Kidney epithelial cell (primary cell): ENCODE data around the gene CELF2. TPM values are rescaled to one million over a fixed set of nuclear protein-coding genes. Genes with fewer than 3 reads are reported as not detected.

Experiments used
- DNase-seq: peaks from one replicate; pipeline ENCODE4 v3.0.0-alpha.2; 2010; ENCODE audit warnings: low read depth
- H3K27me3 ChIP-seq: 2 replicates; pipeline ENCODE4 v1.6.0; 2011; ENCODE audit warnings: low read length; ENCODE audit not compliant: control insufficient read depth, insufficient read depth
- H3K36me3 ChIP-seq: 2 replicates; pipeline ENCODE4 v1.5.1; 2011; ENCODE audit warnings: low read length; ENCODE audit not compliant: control insufficient read depth, insufficient read depth
- H3K4me3 ChIP-seq: 2 replicates; pipeline ENCODE4 v1.5.1; 2011; ENCODE audit warnings: low read depth, mild to moderate bottlenecking, control low read depth, low read length
- total RNA-seq: library from RNA; depleted of rRNA; stranded (reverse); fragments of >200 nt; gene quantifications from 2 replicates; pipeline ENCODE4 v1.2.3, GENCODE V29; 2015
- TF ChIP-seq, protein P1 (sequence below): IDR thresholded peaks from 2 replicates; pipeline ENCODE4 v1.5.1; 2011; ENCODE audit warnings: mild to moderate bottlenecking, moderate library complexity, low read length, control low read depth, inconsistent platforms; ENCODE audit not compliant: insufficient read depth, poor library complexity, severe bottlenecking

Gene CELF2
- total RNA-seq, 1 donor from 2014 or later, result 15.2 TPM

- Histone ChIP-seq H3K4me3 (no peak overlapping the region), H3K36me3 (no peaks in the 10 kb centered on the region), H3K27me3 (no peaks in the 10 kb centered on the region)
- TF ChIP-seq, protein P1, sequence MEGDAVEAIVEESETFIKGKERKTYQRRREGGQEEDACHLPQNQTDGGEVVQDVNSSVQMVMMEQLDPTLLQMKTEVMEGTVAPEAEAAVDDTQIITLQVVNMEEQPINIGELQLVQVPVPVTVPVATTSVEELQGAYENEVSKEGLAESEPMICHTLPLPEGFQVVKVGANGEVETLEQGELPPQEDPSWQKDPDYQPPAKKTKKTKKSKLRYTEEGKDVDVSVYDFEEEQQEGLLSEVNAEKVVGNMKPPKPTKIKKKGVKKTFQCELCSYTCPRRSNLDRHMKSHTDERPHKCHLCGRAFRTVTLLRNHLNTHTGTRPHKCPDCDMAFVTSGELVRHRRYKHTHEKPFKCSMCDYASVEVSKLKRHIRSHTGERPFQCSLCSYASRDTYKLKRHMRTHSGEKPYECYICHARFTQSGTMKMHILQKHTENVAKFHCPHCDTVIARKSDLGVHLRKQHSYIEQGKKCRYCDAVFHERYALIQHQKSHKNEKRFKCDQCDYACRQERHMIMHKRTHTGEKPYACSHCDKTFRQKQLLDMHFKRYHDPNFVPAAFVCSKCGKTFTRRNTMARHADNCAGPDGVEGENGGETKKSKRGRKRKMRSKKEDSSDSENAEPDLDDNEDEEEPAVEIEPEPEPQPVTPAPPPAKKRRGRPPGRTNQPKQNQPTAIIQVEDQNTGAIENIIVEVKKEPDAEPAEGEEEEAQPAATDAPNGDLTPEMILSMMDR, result no peak
- no peak for DNase-seq
Measured at GRCh38 chr10:11303361-11304170, 285.9 kb downstream of the CELF2 start.

DNA sequence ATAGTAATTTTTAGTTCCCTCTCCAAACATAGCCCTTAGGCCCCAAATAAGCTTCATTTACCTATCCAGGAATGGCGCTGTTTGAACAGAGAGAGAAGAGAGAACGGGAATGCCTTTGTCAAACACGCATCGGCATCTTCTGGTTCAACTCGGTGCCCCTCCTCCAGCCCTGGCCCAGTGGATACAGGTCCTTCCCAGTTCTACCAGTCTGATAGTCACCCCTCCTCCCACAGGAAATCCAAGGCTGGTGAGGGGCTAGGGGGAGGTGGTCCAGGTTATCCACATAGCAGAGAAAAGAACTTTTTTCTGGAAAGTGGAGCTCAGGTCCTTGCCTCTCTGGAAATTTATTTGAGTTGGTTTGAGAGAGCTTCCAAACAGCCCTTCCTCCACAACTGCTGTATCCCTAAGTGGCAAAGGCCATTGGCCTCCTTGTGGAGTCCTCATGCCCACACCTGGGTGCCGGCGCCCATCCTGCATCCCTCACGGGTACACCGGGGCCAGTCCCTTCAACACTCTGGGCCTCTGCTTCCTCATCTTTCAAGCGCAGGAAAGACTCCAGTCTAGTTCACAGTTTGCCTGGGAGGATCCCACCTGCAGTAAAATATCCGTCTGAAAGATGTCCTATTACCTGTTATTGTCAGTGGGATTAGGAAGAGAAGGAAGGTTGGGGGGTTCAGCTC is 287.4 kb downstream of the CELF2 start:
- Histone ChIP-seq H3K27me3 (no peaks in the 10 kb centered on the region), H3K4me3 (no peak overlapping the region), H3K36me3 (no peaks in the 10 kb centered on the region)
- no peak for DNase-seq
- TF ChIP-seq, protein P1, result no peak

GRCh38 chr10:11305825-11306593 is 288.3 kb downstream of the CELF2 start:
- Histone ChIP-seq H3K4me3 (no peak overlapping the region), H3K27me3 (no peaks in the 10 kb centered on the region), H3K36me3 (no peaks in the 10 kb centered on the region)
- DNase-seq, result no peak
- TF ChIP-seq, protein P1, result no peak

DNA sequence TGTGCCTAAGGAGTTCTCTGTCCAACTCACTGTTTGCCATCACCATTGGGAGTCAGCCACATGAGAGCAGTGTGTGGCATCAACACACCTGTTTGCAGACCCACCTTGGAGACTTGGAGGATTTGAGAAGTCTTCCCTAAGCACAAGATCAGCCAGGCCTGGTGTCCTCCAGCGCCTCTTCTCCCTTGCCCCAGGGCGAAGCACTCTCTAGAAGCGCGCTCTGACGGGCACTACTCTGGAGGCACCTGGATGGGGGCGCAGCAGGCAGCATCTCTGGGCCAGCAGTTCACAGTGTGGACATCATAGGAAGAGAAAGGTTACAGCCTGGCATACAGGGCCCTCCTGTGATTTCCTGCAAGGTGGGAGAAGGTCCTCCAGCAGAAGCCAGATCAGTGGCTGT is 289.3 kb downstream of the CELF2 start:
- DNase-seq, result no peak
- no peaks in the 10 kb centered on the region for H3K36me3 ChIP-seq
- TF ChIP-seq, protein P1, result no peak
- H3K4me3 ChIP-seq, result no peak overlapping the region
- no peaks in the 10 kb centered on the region for H3K27me3 ChIP-seq

GRCh38 chr10:11307937-11308336 is 290.3 kb downstream of the CELF2 start:
- no peak for DNase-seq
- no peaks in the 10 kb centered on the region for H3K36me3 ChIP-seq
- no peaks in the 10 kb centered on the region for H3K27me3 ChIP-seq
- H3K4me3 ChIP-seq, result no peak overlapping the region
- TF ChIP-seq, protein P1, result no peak
